ENCODE results near the gene GTPBP6. TPM values are rescaled to one million over a fixed set of nuclear protein-coding genes. Genes with fewer than 3 reads are reported as not detected.

Gene GTPBP6
- polyA plus RNA-seq (2013, experiment 1 of 4), result 62.0 TPM
- polyA plus RNA-seq (2013, experiment 2 of 4), result 55.6 TPM
- 46.2 TPM for polyA plus RNA-seq (2013, experiment 3 of 4)
- polyA plus RNA-seq (2013, experiment 4 of 4), result 42.8 TPM

- WGBS, 2 experiments, result 0% methylated on average over 97 of the region's 97 CpGs
- H3K27me3 ChIP-seq (ENCODE audit: control insufficient read depth, insufficient read depth, low read length, poor library complexity, severe bottlenecking), result no peaks in the 10 kb centered on the region
- peak within 1 kb of the TSS; percentile 88 for H3K27ac ChIP-seq (ENCODE audit: insufficient read depth, low read depth, low read length, poor library complexity, severe bottlenecking)
- peaks cover 9% of the 10 kb centered on the region for H3K4me1 ChIP-seq (ENCODE audit: control insufficient read depth, insufficient read depth, low read length)
- peaks cover 5% of the 10 kb centered on the region for H3K36me3 ChIP-seq (ENCODE audit: control insufficient read depth, insufficient read depth, low read length)
- peak within 1 kb of the TSS; percentile 78 for H3K4me3 ChIP-seq (ENCODE audit: insufficient read depth, low read depth, low read length)
- no peaks in the 10 kb centered on the region for H3K9me3 ChIP-seq (ENCODE audit: control insufficient read depth, low read length)
Measured at GRCh38 chrX:318739-319578, at the start of gene GTPBP6. TSS of gene GTPBP6 (minus strand) at chrX:318796. CDS start at chrX:318787, 9 bp downstream.

- WGBS, 2 experiments, result 94 to 95% methylated on average over 17 of the region's 17 CpGs
- Histone ChIP-seq H3K4me3 (ENCODE audit: insufficient read depth, low read depth, low read length) (no peak overlapping the region), H3K27me3 (ENCODE audit: control insufficient read depth, insufficient read depth, low read length, poor library complexity, severe bottlenecking) (peaks cover 14% of the 10 kb centered on the region), H3K27ac (ENCODE audit: insufficient read depth, low read depth, low read length, poor library complexity, severe bottlenecking) (no peak overlapping the region), H3K36me3 (ENCODE audit: control insufficient read depth, insufficient read depth, low read length) (no peaks in the 10 kb centered on the region), H3K9me3 (ENCODE audit: control insufficient read depth, low read length) (no peaks in the 10 kb centered on the region), H3K4me1 (ENCODE audit: control insufficient read depth, insufficient read depth, low read length) (peaks cover 12% of the 10 kb centered on the region)
Measured at GRCh38 chrX:367866-368265, 49.3 kb upstream of the GTPBP6 start.

GRCh38 chrX:367349-367748 lies 48.8 kb upstream of the GTPBP6 start:
- Histone ChIP-seq H3K4me3 (ENCODE audit: insufficient read depth, low read depth, low read length) (no peak overlapping the region), H3K9me3 (ENCODE audit: control insufficient read depth, low read length) (no peaks in the 10 kb centered on the region), H3K4me1 (ENCODE audit: control insufficient read depth, insufficient read depth, low read length) (peaks cover 12% of the 10 kb centered on the region), H3K36me3 (ENCODE audit: control insufficient read depth, insufficient read depth, low read length) (no peaks in the 10 kb centered on the region), H3K27me3 (ENCODE audit: control insufficient read depth, insufficient read depth, low read length, poor library complexity, severe bottlenecking) (peaks cover 9% of the 10 kb centered on the region), H3K27ac (ENCODE audit: insufficient read depth, low read depth, low read length, poor library complexity, severe bottlenecking) (no peak overlapping the region)
- WGBS, 2 experiments, result 94% methylated on average over 16 of the region's 16 CpGs

- Histone ChIP-seq H3K9me3 (ENCODE audit: control insufficient read depth, low read length) (no peaks in the 10 kb centered on the region), H3K36me3 (ENCODE audit: control insufficient read depth, insufficient read depth, low read length) (peaks cover 21% of the 10 kb centered on the region), H3K27me3 (ENCODE audit: control insufficient read depth, insufficient read depth, low read length, poor library complexity, severe bottlenecking) (no peaks in the 10 kb centered on the region), H3K4me1 (ENCODE audit: control insufficient read depth, insufficient read depth, low read length) (peaks cover 1% of the 10 kb centered on the region), H3K4me3 (ENCODE audit: insufficient read depth, low read depth, low read length) (no peak overlapping the region), H3K27ac (ENCODE audit: insufficient read depth, low read depth, low read length, poor library complexity, severe bottlenecking) (no peak overlapping the region)
- 96% methylated on average over 37 of the region's 37 CpGs for WGBS, 2 experiments
Measured at GRCh38 chrX:363621-364375, 45.2 kb upstream of the GTPBP6 start.

GRCh38 chrX:362937-363620 lies 44.5 kb upstream of the GTPBP6 start:
- no peak overlapping the region for H3K4me3 ChIP-seq (ENCODE audit: insufficient read depth, low read depth, low read length)
- no peaks in the 10 kb centered on the region for H3K4me1 ChIP-seq (ENCODE audit: control insufficient read depth, insufficient read depth, low read length)
- no peaks in the 10 kb centered on the region for H3K27me3 ChIP-seq (ENCODE audit: control insufficient read depth, insufficient read depth, low read length, poor library complexity, severe bottlenecking)
- H3K9me3 ChIP-seq (ENCODE audit: control insufficient read depth, low read length), result no peaks in the 10 kb centered on the region
- H3K27ac ChIP-seq (ENCODE audit: insufficient read depth, low read depth, low read length, poor library complexity, severe bottlenecking), result no peak overlapping the region
- 81 to 82% methylated on average over 38 of the region's 38 CpGs for WGBS, 2 experiments
- peaks cover 21% of the 10 kb centered on the region for H3K36me3 ChIP-seq (ENCODE audit: control insufficient read depth, insufficient read depth, low read length)

- WGBS, 2 experiments, result 93 to 94% methylated on average over 13 of the region's 13 CpGs
- Histone ChIP-seq H3K4me1 (ENCODE audit: control insufficient read depth, insufficient read depth, low read length) (no peaks in the 10 kb centered on the region), H3K27ac (ENCODE audit: insufficient read depth, low read depth, low read length, poor library complexity, severe bottlenecking) (no peak overlapping the region), H3K9me3 (ENCODE audit: control insufficient read depth, low read length) (no peaks in the 10 kb centered on the region), H3K4me3 (ENCODE audit: insufficient read depth, low read depth, low read length) (no peak overlapping the region), H3K27me3 (ENCODE audit: control insufficient read depth, insufficient read depth, low read length, poor library complexity, severe bottlenecking) (no peaks in the 10 kb centered on the region), H3K36me3 (ENCODE audit: control insufficient read depth, insufficient read depth, low read length) (peaks cover 21% of the 10 kb centered on the region)
Measured at GRCh38 chrX:362351-362750, 43.8 kb upstream of the GTPBP6 start.

GRCh38 chrX:361231-362145 lies 42.9 kb upstream of the GTPBP6 start:
- Histone ChIP-seq H3K9me3 (ENCODE audit: control insufficient read depth, low read length) (no peaks in the 10 kb centered on the region), H3K4me3 (ENCODE audit: insufficient read depth, low read depth, low read length) (no peak overlapping the region), H3K36me3 (ENCODE audit: control insufficient read depth, insufficient read depth, low read length) (peaks cover 24% of the 10 kb centered on the region), H3K27me3 (ENCODE audit: control insufficient read depth, insufficient read depth, low read length, poor library complexity, severe bottlenecking) (no peaks in the 10 kb centered on the region), H3K4me1 (ENCODE audit: control insufficient read depth, insufficient read depth, low read length) (no peaks in the 10 kb centered on the region), H3K27ac (ENCODE audit: insufficient read depth, low read depth, low read length, poor library complexity, severe bottlenecking) (no peak overlapping the region)
- WGBS, 2 experiments, result 95% methylated on average over 54 of the region's 54 CpGs

GRCh38 chrX:360496-361150 lies 42.0 kb upstream of the GTPBP6 start:
- Histone ChIP-seq H3K27me3 (ENCODE audit: control insufficient read depth, insufficient read depth, low read length, poor library complexity, severe bottlenecking) (no peaks in the 10 kb centered on the region), H3K9me3 (ENCODE audit: control insufficient read depth, low read length) (no peaks in the 10 kb centered on the region), H3K4me3 (ENCODE audit: insufficient read depth, low read depth, low read length) (no peak overlapping the region), H3K27ac (ENCODE audit: insufficient read depth, low read depth, low read length, poor library complexity, severe bottlenecking) (no peak overlapping the region), H3K36me3 (ENCODE audit: control insufficient read depth, insufficient read depth, low read length) (peaks cover 25% of the 10 kb centered on the region), H3K4me1 (ENCODE audit: control insufficient read depth, insufficient read depth, low read length) (no peaks in the 10 kb centered on the region)
- WGBS, 2 experiments, result 94 to 95% methylated on average over 26 of the region's 26 CpGs

- Histone ChIP-seq H3K36me3 (ENCODE audit: control insufficient read depth, insufficient read depth, low read length) (peaks cover 25% of the 10 kb centered on the region), H3K27me3 (ENCODE audit: control insufficient read depth, insufficient read depth, low read length, poor library complexity, severe bottlenecking) (no peaks in the 10 kb centered on the region), H3K4me1 (ENCODE audit: control insufficient read depth, insufficient read depth, low read length) (no peaks in the 10 kb centered on the region), H3K27ac (ENCODE audit: insufficient read depth, low read depth, low read length, poor library complexity, severe bottlenecking) (no peak overlapping the region), H3K9me3 (ENCODE audit: control insufficient read depth, low read length) (no peaks in the 10 kb centered on the region), H3K4me3 (ENCODE audit: insufficient read depth, low read depth, low read length) (no peak overlapping the region)
- WGBS, 2 experiments, result 94 to 95% methylated on average over 49 of the region's 49 CpGs
Measured at GRCh38 chrX:358651-359143, 40.1 kb upstream of the GTPBP6 start.
